ENCODE measurements around the gene ERVFRD-1.

ERVFRD-1 gene

DNA sequence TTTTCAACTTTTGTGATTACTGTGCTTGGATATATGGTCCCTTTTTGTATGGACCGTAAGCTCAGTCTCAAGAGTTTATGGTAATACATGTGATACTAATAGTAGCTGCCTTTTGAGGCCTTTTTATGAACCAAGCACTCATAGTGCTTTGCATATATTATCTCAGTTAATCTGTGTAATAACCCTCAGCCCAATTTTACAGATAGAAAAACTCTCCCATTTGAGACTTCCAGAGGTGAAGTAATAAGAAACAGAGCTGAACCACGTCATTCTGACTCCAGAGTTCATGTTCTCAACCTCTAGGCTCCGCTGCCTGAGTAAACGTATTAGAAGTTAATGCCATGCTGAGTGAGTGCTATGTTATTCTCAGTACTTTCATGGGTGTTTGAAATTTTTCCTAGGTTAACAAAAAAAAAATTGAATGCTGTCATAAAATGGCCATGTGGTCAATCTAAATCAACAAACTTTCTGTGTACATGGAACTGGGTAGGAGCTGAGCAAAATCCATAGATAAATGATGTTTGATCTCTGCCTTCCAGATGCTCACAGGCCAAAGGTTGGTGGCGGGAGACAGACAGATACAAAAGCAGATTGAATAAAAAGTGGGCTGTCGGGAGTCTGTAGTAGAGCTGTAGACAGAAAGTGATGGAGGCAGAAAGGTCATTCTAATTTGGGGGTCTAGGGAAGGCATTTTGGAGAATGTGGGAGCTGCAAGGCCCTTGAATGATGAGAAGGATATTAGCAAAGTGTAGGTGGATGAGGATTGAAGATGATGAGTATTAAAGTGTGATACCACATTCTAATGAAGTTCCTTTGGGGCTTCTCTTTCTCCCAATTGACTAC is 44.8 kb downstream of the ERVFRD-1 start:
- DNase-seq (ENCODE audit: low read depth, low spot score): no peak
- H3K4me3 ChIP-seq (ENCODE audit: low read depth, low read length): no peak overlapping the region
- POLR2A ChIA-PET: no interaction called here
- CTCF ChIA-PET: interaction anchor here (0.7 to 7.3 kb wide), 12 partner anchors 8 to 509 kb away, joined by 3 to 222 read pairs (median 6); no protein-coding TSS in a partner anchor
- TF ChIP-seq, protein P1, sequence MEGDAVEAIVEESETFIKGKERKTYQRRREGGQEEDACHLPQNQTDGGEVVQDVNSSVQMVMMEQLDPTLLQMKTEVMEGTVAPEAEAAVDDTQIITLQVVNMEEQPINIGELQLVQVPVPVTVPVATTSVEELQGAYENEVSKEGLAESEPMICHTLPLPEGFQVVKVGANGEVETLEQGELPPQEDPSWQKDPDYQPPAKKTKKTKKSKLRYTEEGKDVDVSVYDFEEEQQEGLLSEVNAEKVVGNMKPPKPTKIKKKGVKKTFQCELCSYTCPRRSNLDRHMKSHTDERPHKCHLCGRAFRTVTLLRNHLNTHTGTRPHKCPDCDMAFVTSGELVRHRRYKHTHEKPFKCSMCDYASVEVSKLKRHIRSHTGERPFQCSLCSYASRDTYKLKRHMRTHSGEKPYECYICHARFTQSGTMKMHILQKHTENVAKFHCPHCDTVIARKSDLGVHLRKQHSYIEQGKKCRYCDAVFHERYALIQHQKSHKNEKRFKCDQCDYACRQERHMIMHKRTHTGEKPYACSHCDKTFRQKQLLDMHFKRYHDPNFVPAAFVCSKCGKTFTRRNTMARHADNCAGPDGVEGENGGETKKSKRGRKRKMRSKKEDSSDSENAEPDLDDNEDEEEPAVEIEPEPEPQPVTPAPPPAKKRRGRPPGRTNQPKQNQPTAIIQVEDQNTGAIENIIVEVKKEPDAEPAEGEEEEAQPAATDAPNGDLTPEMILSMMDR (IDR thresholded peaks at IDR 0.05; ENCODE audit: insufficient read depth, low read length, missing control alignments): no peak

DNA sequence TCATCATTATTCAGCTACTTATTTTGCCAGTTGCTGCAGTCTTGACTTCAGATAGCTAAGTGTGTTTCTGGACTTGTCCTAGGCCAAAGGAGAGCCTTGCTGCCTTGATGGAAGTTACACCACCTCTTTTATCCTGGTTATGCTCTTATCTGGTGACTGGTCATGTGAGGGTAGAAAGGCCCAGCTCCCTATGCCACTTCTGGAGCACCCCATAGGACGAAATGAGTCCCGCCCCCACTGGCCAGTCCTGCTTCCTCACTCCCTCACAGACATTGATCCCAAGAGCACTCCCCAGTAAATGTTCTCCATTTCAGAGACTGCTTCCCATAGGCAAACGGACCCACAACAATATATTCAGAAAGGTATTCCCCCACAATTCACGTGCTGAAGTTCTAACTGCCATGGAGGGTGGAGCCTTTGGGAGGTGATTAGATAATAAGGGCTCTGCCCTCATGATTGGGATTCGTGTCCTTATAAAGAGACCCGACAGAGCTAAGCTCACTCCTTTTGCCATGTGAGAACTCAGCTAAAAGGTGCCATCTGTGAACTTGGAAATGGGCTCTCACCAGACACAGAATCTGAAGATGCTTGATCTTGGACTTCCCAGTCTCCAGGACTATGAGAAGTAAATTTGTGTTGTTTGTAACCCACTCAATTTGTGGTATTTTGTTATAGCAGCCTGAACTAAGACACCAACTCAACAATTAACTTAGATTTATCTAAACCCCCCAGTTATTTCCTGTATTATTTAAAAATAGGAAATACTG is 45.9 kb downstream of the ERVFRD-1 start:
- POLR2A ChIA-PET: no interaction called here
- no peak for DNase-seq (ENCODE audit: low read depth, low spot score)
- CTCF ChIA-PET: interaction anchor here (0.7 to 7.3 kb wide), 13 partner anchors 9 to 587 kb away, joined by 3 to 222 read pairs (median 5); partner anchors contain the start of gene ELOVL2
- TF ChIP-seq, protein P1 (IDR thresholded peaks at IDR 0.05; ENCODE audit: insufficient read depth, low read length, missing control alignments): no peak
- no peak overlapping the region for H3K4me3 ChIP-seq (ENCODE audit: low read depth, low read length)

DNA sequence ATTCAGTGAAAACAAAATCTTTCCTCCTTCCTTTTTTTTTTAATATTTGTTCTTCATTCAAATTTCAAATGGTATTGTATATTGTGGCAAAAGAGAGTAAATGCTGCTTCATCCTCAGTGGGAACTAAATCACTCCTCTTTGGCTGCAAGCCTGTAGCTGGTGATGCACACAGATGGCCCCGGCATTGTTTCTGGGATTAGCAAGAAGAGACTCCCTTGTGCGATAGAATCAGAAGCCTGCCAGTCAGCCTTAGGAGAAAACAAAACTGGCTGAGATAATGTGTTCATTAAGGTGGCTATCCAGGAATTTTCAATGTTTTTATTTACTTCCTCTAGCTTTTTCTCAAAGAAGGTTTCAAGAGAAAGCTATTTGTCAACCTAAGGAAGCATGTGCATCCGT is 46.7 kb downstream of the ERVFRD-1 start:
- CTCF ChIA-PET: interaction anchor here (0.6 to 7.3 kb wide), 13 partner anchors 7 to 586 kb away, joined by 3 to 222 read pairs (median 5); partner anchors contain the start of gene ELOVL2
- no peak overlapping the region for H3K4me3 ChIP-seq (ENCODE audit: low read depth, low read length)
- TF ChIP-seq, protein P1 (IDR thresholded peaks at IDR 0.05; ENCODE audit: insufficient read depth, low read length, missing control alignments): no peak
- DNase-seq (ENCODE audit: low read depth, low spot score): no peak
- POLR2A ChIA-PET: no interaction called here

DNA sequence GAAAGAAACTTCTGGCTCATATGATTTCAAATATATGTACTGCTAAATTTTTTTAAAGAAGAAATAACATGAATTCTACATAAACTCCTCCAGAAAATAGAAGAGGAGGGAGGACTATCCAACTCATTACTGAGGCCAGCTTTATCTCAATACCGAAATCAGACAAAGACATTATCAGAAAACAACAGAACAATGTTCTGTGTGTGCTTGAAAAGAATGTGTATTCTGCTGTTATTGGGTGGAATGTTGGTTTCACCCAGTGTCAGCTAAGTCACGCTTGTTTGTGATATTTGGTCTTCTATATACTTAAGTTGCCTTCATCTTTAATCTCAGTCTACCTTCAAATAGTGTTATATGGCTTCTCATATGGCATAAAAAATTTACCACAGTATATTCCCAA is 48.8 kb downstream of the ERVFRD-1 start:
- ChIA-PET CTCF (interaction anchor here (0.6 to 7.3 kb wide), 3 partner anchors 9 to 513 kb away, joined by 3 to 222 read pairs (median 14); no protein-coding TSS in a partner anchor), POLR2A (no interaction called here)
- TF ChIP-seq, protein P1 (IDR thresholded peaks at IDR 0.05; ENCODE audit: insufficient read depth, low read length, missing control alignments): no peak
- no peak overlapping the region for H3K4me3 ChIP-seq (ENCODE audit: low read depth, low read length)
- DNase-seq (ENCODE audit: low read depth, low spot score): no peak

DNA sequence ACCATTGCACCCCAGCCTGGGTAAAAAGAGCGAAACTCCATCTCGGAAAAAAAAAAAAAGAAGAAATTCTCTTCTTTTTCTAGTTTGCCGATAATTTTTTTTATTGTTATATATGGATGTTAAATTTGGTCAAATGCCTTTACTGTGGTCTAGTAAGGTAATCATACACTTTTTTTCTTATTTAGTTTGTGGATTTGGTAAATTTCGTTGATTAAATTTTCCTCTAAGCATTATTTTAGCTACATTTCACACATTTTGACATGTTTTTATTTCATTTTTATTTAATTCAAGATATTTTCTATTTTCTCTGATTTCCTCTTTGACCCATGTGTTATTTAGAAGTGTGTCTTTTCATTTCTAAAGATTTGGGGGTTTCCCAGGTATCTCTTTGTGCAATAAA is 49.4 kb downstream of the ERVFRD-1 start:
- no peak overlapping the region for H3K4me3 ChIP-seq (ENCODE audit: low read depth, low read length)
- CTCF ChIA-PET: interaction anchor here (0.6 to 7.3 kb wide), 3 partner anchors 10 to 514 kb away, joined by 3 to 222 read pairs (median 14); no protein-coding TSS in a partner anchor
- no peak for DNase-seq (ENCODE audit: low read depth, low spot score)
- TF ChIP-seq, protein P1 (IDR thresholded peaks at IDR 0.05; ENCODE audit: insufficient read depth, low read length, missing control alignments): no peak
- POLR2A ChIA-PET: no interaction called here

DNA sequence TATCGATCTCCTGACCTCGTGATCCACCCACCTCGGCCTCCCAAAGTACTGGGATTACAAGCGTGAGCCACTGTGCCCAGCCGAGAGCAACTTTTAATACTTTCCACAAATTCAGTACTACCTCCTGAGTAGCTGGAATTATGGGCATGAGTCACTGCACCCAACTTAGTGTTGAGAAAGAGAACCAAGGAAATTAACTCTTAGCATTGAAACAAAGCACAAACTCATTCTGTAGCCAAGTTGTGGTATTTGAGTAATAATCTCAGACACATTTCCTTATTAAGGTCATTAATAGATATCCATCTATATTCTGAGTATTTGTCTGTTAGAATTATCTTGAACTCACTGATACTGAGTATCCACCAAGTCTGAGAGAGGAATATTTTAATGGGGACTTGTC is 53.1 kb downstream of the ERVFRD-1 start:
- no peak for DNase-seq (ENCODE audit: low read depth, low spot score)
- TF ChIP-seq, protein P1 (IDR thresholded peaks at IDR 0.05; ENCODE audit: insufficient read depth, low read length, missing control alignments): no peak
- POLR2A ChIA-PET: no interaction called here
- CTCF ChIA-PET: interaction anchor here (0.7 to 1.0 kb wide), 2 partner anchors 11 to 13 kb away, joined by 3 read pairs; no protein-coding TSS in a partner anchor
- H3K4me3 ChIP-seq (ENCODE audit: low read depth, low read length): no peak overlapping the region

Data from AG04449 (cell line).